Measurements from ENCODE around the gene C1orf167.

DNA sequence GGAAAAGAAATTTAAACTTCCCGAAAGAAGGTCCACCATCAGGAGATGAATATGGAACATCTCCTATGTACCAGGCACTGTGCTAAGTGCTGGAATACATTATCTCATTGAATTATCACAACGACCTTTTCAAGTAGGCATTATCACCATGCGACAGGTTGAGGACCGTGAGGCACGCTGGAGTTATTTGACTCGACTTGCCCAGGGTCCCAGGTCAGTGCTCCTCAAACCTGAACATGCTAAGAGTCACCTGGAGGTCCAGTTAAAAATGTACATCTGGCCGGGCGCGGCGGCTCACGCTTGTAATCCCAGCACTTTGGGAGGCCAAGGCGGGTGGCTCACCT lies 42.0 kb upstream of the C1orf167 start:
- TF ChIP-seq, protein P1, sequence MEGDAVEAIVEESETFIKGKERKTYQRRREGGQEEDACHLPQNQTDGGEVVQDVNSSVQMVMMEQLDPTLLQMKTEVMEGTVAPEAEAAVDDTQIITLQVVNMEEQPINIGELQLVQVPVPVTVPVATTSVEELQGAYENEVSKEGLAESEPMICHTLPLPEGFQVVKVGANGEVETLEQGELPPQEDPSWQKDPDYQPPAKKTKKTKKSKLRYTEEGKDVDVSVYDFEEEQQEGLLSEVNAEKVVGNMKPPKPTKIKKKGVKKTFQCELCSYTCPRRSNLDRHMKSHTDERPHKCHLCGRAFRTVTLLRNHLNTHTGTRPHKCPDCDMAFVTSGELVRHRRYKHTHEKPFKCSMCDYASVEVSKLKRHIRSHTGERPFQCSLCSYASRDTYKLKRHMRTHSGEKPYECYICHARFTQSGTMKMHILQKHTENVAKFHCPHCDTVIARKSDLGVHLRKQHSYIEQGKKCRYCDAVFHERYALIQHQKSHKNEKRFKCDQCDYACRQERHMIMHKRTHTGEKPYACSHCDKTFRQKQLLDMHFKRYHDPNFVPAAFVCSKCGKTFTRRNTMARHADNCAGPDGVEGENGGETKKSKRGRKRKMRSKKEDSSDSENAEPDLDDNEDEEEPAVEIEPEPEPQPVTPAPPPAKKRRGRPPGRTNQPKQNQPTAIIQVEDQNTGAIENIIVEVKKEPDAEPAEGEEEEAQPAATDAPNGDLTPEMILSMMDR (IDR thresholded peaks at IDR 0.05; ENCODE audit: low read depth, low read length) = no peak
- TF ChIP-seq POLR2A (IDR thresholded peaks at IDR 0.05; ENCODE audit: extremely low read depth, insufficient read length) (no peak), MYC (IDR thresholded peaks at IDR 0.05; ENCODE audit: low read depth, low read length) (no peak)
- TF ChIP-seq, protein P2, sequence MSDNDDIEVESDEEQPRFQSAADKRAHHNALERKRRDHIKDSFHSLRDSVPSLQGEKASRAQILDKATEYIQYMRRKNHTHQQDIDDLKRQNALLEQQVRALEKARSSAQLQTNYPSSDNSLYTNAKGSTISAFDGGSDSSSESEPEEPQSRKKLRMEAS (IDR thresholded peaks at IDR 0.05; ENCODE audit: low read depth, low read length) = no peak

Data from NB4 (cell line).